Measurements from ENCODE around the gene GGA3. TPM values are rescaled to one million over a fixed set of nuclear protein-coding genes. Genes with fewer than 3 reads are reported as not detected.
A peak's percentile ranks its signal among the peaks of the same experiment; 100 is the strongest.
"Not testable (repeated sequence)": the region's sequence is repeated elsewhere in the genome, so short reads cannot be mapped to it uniquely, and the experiment has no call there.

GGA3 gene
- total RNA-seq, 1 donor, result 14.2 TPM

GRCh38 chr17:75209061-75209460, 52.3 kb downstream of the GGA3 start:
- no peak for DNase-seq (ENCODE audit: low read depth)
- no peak for TF ChIP-seq CTCF (IDR thresholded peaks at IDR 0.05; ENCODE audit: insufficient read depth, low read depth, low read length)
- H3K4me3 ChIP-seq (ENCODE audit: low read depth, low read length), result no peak overlapping the region

GRCh38 chr17:75208161-75208560, 53.2 kb downstream of the GGA3 start:
- TF ChIP-seq CTCF (IDR thresholded peaks at IDR 0.05; ENCODE audit: insufficient read depth, low read depth, low read length), result no peak
- DNase-seq (ENCODE audit: low read depth), result no peak
- no peak overlapping the region for H3K4me3 ChIP-seq (ENCODE audit: low read depth, low read length)

- no peak for DNase-seq (ENCODE audit: low read depth)
- H3K4me3 ChIP-seq (ENCODE audit: low read depth, low read length), result no peak overlapping the region
- TF ChIP-seq CTCF (IDR thresholded peaks at IDR 0.05; ENCODE audit: insufficient read depth, low read depth, low read length), result no peak
Measured at GRCh38 chr17:75207760-75208159, 53.6 kb downstream of the GGA3 start.

- H3K4me3 ChIP-seq (ENCODE audit: low read depth, low read length), result peak overlapping the region; percentile 7
- DNase-seq (ENCODE audit: low read depth), result not testable (repeated sequence)
Measured at GRCh38 chr17:75207050-75207407, 54.4 kb downstream of the GGA3 start.

GRCh38 chr17:75205793-75206163, 55.6 kb downstream of the GGA3 start:
- no peak for TF ChIP-seq CTCF (IDR thresholded peaks at IDR 0.05; ENCODE audit: insufficient read depth, low read depth, low read length)
- no peak for DNase-seq (ENCODE audit: low read depth)
- peak overlapping the region; percentile 97 for H3K4me3 ChIP-seq (ENCODE audit: low read depth, low read length)

- peak within 1 kb of the TSS; percentile 97 for H3K4me3 ChIP-seq (ENCODE audit: low read depth, low read length)
- no peak for TF ChIP-seq CTCF (IDR thresholded peaks at IDR 0.05; ENCODE audit: insufficient read depth, low read depth, low read length)
- DNase-seq (ENCODE audit: low read depth), result peak; percentile 95
Measured at GRCh38 chr17:75205037-75205792, 56.2 kb downstream of the GGA3 start, which contains the start of gene NUP85. TSS of gene NUP85 (plus strand) at chr17:75205679. CDS start at chr17:75205762, 83 bp downstream.

- DNase-seq (ENCODE audit: low read depth), result no peak
- no peak overlapping the region for H3K4me3 ChIP-seq (ENCODE audit: low read depth, low read length)
- no peak for TF ChIP-seq CTCF (IDR thresholded peaks at IDR 0.05; ENCODE audit: insufficient read depth, low read depth, low read length)
Measured at GRCh38 chr17:75199886-75200618, 61.4 kb downstream of the GGA3 start.
